Breast epithelium (tissue), 3 donors: ENCODE data around the gene PGGHG.

ENCODE experiments used
- POLR2A ChIP-seq: fragments of 450-650 bp; IDR thresholded peaks from one replicate; pipeline ENCODE4 v1.6.1; 2016; ENCODE audit warnings: antibody characterized with exemption, mild to moderate bottlenecking, moderate library complexity
- POLR2AphosphoS5 ChIP-seq, 3 donors: sonication (generic); formaldehyde crosslinking; IDR thresholded peaks; one replicate each; pipeline ENCODE4 v1.6.1; 2017; ENCODE audit warnings: antibody characterized with exemption in 3 of 3
- TF ChIP-seq, protein P1 (sequence below), 3 donors: fragments of 450-650 bp; IDR thresholded peaks; one replicate each; pipeline ENCODE4 v1.5.1; 2016 to 2017; ENCODE audit warnings: antibody characterized with exemption in 3 of 3, mild to moderate bottlenecking in 3 of 3, moderate library complexity in 3 of 3

DNA sequence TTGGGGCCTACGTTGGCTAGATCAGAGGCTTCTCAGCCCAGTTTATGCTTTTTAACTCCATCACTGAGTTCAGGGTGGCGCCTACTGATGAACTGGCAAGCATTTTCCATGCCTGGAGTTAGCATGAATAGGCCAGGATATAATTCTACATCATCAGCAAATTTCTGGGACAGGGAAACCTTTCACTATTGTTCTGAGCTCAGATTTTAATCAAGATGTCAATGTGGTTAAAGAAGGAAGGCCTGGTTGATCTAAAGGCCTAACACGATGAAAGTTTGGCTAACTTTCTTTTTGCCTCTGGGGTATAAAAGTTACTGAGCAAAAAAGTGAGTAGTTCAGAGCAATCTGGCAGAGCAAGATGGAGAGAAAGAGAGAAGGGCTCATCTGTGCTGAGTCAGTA lies 53.4 kb downstream of the PGGHG start:
- TF ChIP-seq POLR2A (no peak), POLR2AphosphoS5 (IDR thresholded peaks at IDR 0.05) (no peak)
- TF ChIP-seq, protein P1, sequence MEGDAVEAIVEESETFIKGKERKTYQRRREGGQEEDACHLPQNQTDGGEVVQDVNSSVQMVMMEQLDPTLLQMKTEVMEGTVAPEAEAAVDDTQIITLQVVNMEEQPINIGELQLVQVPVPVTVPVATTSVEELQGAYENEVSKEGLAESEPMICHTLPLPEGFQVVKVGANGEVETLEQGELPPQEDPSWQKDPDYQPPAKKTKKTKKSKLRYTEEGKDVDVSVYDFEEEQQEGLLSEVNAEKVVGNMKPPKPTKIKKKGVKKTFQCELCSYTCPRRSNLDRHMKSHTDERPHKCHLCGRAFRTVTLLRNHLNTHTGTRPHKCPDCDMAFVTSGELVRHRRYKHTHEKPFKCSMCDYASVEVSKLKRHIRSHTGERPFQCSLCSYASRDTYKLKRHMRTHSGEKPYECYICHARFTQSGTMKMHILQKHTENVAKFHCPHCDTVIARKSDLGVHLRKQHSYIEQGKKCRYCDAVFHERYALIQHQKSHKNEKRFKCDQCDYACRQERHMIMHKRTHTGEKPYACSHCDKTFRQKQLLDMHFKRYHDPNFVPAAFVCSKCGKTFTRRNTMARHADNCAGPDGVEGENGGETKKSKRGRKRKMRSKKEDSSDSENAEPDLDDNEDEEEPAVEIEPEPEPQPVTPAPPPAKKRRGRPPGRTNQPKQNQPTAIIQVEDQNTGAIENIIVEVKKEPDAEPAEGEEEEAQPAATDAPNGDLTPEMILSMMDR (IDR thresholded peaks at IDR 0.05) = no peak
